Measurements from ENCODE around the gene MN1. TPM values are rescaled to one million over a fixed set of nuclear protein-coding genes. Genes with fewer than 3 reads are reported as not detected.

Gene MN1
- total and polyA plus RNA-seq, 4 experiments from 2014 or later: 0.02 to 0.58 (median 0.35) TPM; not detected in 1

GRCh38 chr22:27706489-27706888 lies 95.1 kb downstream of the MN1 start:
- Histone ChIP-seq H3K4me3 (ENCODE audit: low read length in 2 of 2) (no peak overlapping the region), H3K9me3 (ENCODE audit: control insufficient read depth in 1 of 2, low read length in 2 of 2) (no peaks in the 10 kb centered on the region), H3K27ac (ENCODE audit: low read depth, low read length) (no peak overlapping the region), H3K27me3 (ENCODE audit: insufficient read depth, low read length) (no peaks in the 10 kb centered on the region), H3K4me1 (ENCODE audit: insufficient read depth, low read length) (no peaks in the 10 kb centered on the region), H3K36me3 (ENCODE audit: insufficient read depth, low read length) (no peaks in the 10 kb centered on the region)
- CTCF ChIA-PET (ENCODE audit: partially characterized antibody): no interaction called here
- Mint-ChIP-seq H3K27ac (no peak overlapping the region), H3K9me3 (peaks cover 2 to 13% (median 4%) of the 10 kb centered on the region in 8 donors), H3K36me3 (no peaks in the 10 kb centered on the region), H3K4me1 (no peaks in the 10 kb centered on the region), H3K27me3 (peaks cover 9 to 13% of the 10 kb centered on the region in 2 donors), H3K4me3 (no peak overlapping the region)
- intact Hi-C loops (cut with micrococcal nuclease): no loop called here
- no peak for DNase-seq
- POLR2A ChIA-PET (ENCODE audit: partially characterized antibody): no interaction called here

- Mint-ChIP-seq H3K9me3 (peaks cover 2 to 15% (median 4%) of the 10 kb centered on the region in 8 donors), H3K27ac (no peak overlapping the region), H3K27me3 (peaks cover 9 to 13% of the 10 kb centered on the region in 2 donors), H3K4me3 (no peak overlapping the region), H3K4me1 (no peaks in the 10 kb centered on the region), H3K36me3 (no peaks in the 10 kb centered on the region)
- no peaks in the 10 kb centered on the region for H3K36me3 ChIP-seq (ENCODE audit: insufficient read depth, low read length)
- H3K9me3 ChIP-seq (ENCODE audit: control insufficient read depth in 1 of 2, low read length in 2 of 2): no peaks in the 10 kb centered on the region
- POLR2A ChIA-PET (ENCODE audit: partially characterized antibody): no interaction called here
- H3K4me1 ChIP-seq (ENCODE audit: insufficient read depth, low read length): no peaks in the 10 kb centered on the region
- CTCF ChIA-PET (ENCODE audit: partially characterized antibody): no interaction called here
- H3K4me3 ChIP-seq (ENCODE audit: low read length in 2 of 2): no peak overlapping the region
- no peak for DNase-seq
- H3K27ac ChIP-seq (ENCODE audit: low read depth, low read length): no peak overlapping the region
- H3K27me3 ChIP-seq (ENCODE audit: insufficient read depth, low read length): no peaks in the 10 kb centered on the region
- intact Hi-C loops (cut with micrococcal nuclease): no loop called here
Observed at GRCh38 chr22:27705408-27706080, 96.0 kb downstream of the MN1 start.

- peaks cover 6% of the 10 kb centered on the region in 2 donors for H3K27me3 Mint-ChIP-seq
- Histone ChIP-seq H3K27me3 (ENCODE audit: insufficient read depth, low read length) (no peaks in the 10 kb centered on the region), H3K9me3 (ENCODE audit: control insufficient read depth in 1 of 2, low read length in 2 of 2) (no peaks in the 10 kb centered on the region), H3K4me3 (ENCODE audit: low read length in 2 of 2) (no peak overlapping the region), H3K36me3 (ENCODE audit: insufficient read depth, low read length) (no peaks in the 10 kb centered on the region), H3K27ac (ENCODE audit: low read depth, low read length) (no peak overlapping the region), H3K4me1 (ENCODE audit: insufficient read depth, low read length) (no peaks in the 10 kb centered on the region)
- DNase-seq: no peak
- H3K9me3 Mint-ChIP-seq: peaks cover 2 to 11% (median 4%) of the 10 kb centered on the region in 8 donors
- H3K4me3 Mint-ChIP-seq: no peak overlapping the region
- no peak overlapping the region for H3K27ac Mint-ChIP-seq
- intact Hi-C loops (cut with micrococcal nuclease): no loop called here
- no peaks in the 10 kb centered on the region for H3K36me3 Mint-ChIP-seq
- CTCF ChIA-PET (ENCODE audit: partially characterized antibody): no interaction called here
- POLR2A ChIA-PET (ENCODE audit: partially characterized antibody): no interaction called here
- no peaks in the 10 kb centered on the region for H3K4me1 Mint-ChIP-seq
Observed at GRCh38 chr22:27704581-27704980, 97.0 kb downstream of the MN1 start.

GRCh38 chr22:27699383-27700019 lies 102.1 kb downstream of the MN1 start:
- H3K4me3 Mint-ChIP-seq: no peak overlapping the region
- no peaks in the 10 kb centered on the region for H3K36me3 Mint-ChIP-seq
- H3K27me3 Mint-ChIP-seq: peaks cover 0 to 2% of the 10 kb centered on the region in 2 donors
- no peak overlapping the region for H3K27ac Mint-ChIP-seq
- peaks cover 0 to 22% (median 9%) of the 10 kb centered on the region in 8 donors for H3K9me3 Mint-ChIP-seq
- H3K27ac ChIP-seq (ENCODE audit: low read depth, low read length): no peak overlapping the region
- no peak for DNase-seq
- H3K4me1 Mint-ChIP-seq: no peaks in the 10 kb centered on the region
- intact Hi-C loops (cut with micrococcal nuclease): no loop called here
- no peaks in the 10 kb centered on the region for H3K27me3 ChIP-seq (ENCODE audit: insufficient read depth, low read length)
- no peaks in the 10 kb centered on the region for H3K4me1 ChIP-seq (ENCODE audit: insufficient read depth, low read length)
- CTCF ChIA-PET (ENCODE audit: partially characterized antibody): no interaction called here
- no peaks in the 10 kb centered on the region for H3K36me3 ChIP-seq (ENCODE audit: insufficient read depth, low read length)
- H3K4me3 ChIP-seq (ENCODE audit: low read length in 2 of 2): no peak overlapping the region
- H3K9me3 ChIP-seq (ENCODE audit: control insufficient read depth in 1 of 2, low read length in 2 of 2): no peaks in the 10 kb centered on the region
- POLR2A ChIA-PET (ENCODE audit: partially characterized antibody): no interaction called here

GRCh38 chr22:27698813-27699212 lies 102.7 kb downstream of the MN1 start:
- H3K4me1 ChIP-seq (ENCODE audit: insufficient read depth, low read length): no peaks in the 10 kb centered on the region
- Mint-ChIP-seq H3K27me3 (peaks cover 0 to 2% of the 10 kb centered on the region in 2 donors), H3K36me3 (no peaks in the 10 kb centered on the region), H3K4me3 (no peak overlapping the region), H3K4me1 (no peaks in the 10 kb centered on the region), H3K9me3 (peaks cover 0 to 22% (median 9%) of the 10 kb centered on the region in 8 donors), H3K27ac (peak overlapping the region in 1 of 7 donors; percentile 51)
- no peak overlapping the region for H3K27ac ChIP-seq (ENCODE audit: low read depth, low read length)
- POLR2A ChIA-PET (ENCODE audit: partially characterized antibody): no interaction called here
- no peak overlapping the region for H3K4me3 ChIP-seq (ENCODE audit: low read length in 2 of 2)
- no peak for DNase-seq
- no peaks in the 10 kb centered on the region for H3K27me3 ChIP-seq (ENCODE audit: insufficient read depth, low read length)
- no peaks in the 10 kb centered on the region for H3K36me3 ChIP-seq (ENCODE audit: insufficient read depth, low read length)
- H3K9me3 ChIP-seq (ENCODE audit: control insufficient read depth in 1 of 2, low read length in 2 of 2): no peaks in the 10 kb centered on the region
- CTCF ChIA-PET (ENCODE audit: partially characterized antibody): no interaction called here
- intact Hi-C loops (cut with micrococcal nuclease): no loop called here

Other genes starting within 250 kb of the MN1 start
- 10 to 100 TPM; 72.5 to 76.4 TPM for gene PITPNB, start 117.5 kb upstream of the MN1 start, total RNA-seq
- 10 to 100 TPM; 68.8 to 88.4 TPM for gene PITPNB, start 117.5 kb upstream of the MN1 start, polyA plus RNA-seq